ENCODE data around the gene CASK. TPM values are rescaled to one million over a fixed set of nuclear protein-coding genes. Genes with fewer than 3 reads are reported as not detected.

The CASK gene
- total RNA-seq, 1 experiment from 2014 or later, result 33.5 TPM

GRCh38 chrX:41963348-41963747, 40.0 kb upstream of the CASK start:
- intact Hi-C loops (cut with micrococcal nuclease; ENCODE audit: unreplicated experiment) (no loop called here), in situ Hi-C loops (cut with HindIII; ENCODE audit: low pct_unique_long_range_greater_than_20kb, low sequenced_read_pairs) (no loop called here)
- no peak overlapping the region for H3K4me3 ChIP-seq (ENCODE audit: low read depth in 2 of 2, low read length in 2 of 2)
- no peak for ATAC-seq
- H3K9me3 ChIP-seq (ENCODE audit: control insufficient read depth, insufficient read depth, low read depth, low read length), result no peaks in the 10 kb centered on the region
- H3K36me3 ChIP-seq (ENCODE audit: control insufficient read depth, insufficient read depth, low read length), result no peaks in the 10 kb centered on the region
- DNase-seq (ENCODE audit: low read depth, low spot score), result no peak
- TF ChIP-seq POLR2AphosphoS5 (IDR thresholded peaks at IDR 0.05; ENCODE audit: low read depth, low read length), result no peak
- no peak for TF ChIP-seq CTCF (IDR thresholded peaks at IDR 0.05)
- TF ChIP-seq REST (IDR thresholded peaks at IDR 0.05; ENCODE audit: insufficient read depth in 1 of 2, low read depth in 2 of 2, low read length in 1 of 2), result no peak
- TF ChIP-seq TCF7L2 (IDR thresholded peaks at IDR 0.05; ENCODE audit: low read depth, low read length), result no peak
- TF ChIP-seq SIN3A (IDR thresholded peaks at IDR 0.05; ENCODE audit: borderline replicate concordance, insufficient read depth, low read depth, low read length), result no peak
- H3K27me3 ChIP-seq (ENCODE audit: control insufficient read depth, insufficient read depth, low read length), result no peaks in the 10 kb centered on the region
- no TSS peak for BruUV-seq (replicated peaks)
- ChIA-PET POLR2A (no interaction called here), CTCF (no interaction called here)
- H3K27ac ChIP-seq (ENCODE audit: low read length), result no peak overlapping the region
- no peaks in the 10 kb centered on the region for H3K4me1 ChIP-seq (ENCODE audit: control insufficient read depth, insufficient read depth, low read length)

GRCh38 chrX:41960142-41960541, 36.8 kb upstream of the CASK start:
- ChIA-PET POLR2A (no interaction called here), CTCF (no interaction called here)
- no peak overlapping the region for H3K4me3 ChIP-seq (ENCODE audit: low read depth in 2 of 2, low read length in 2 of 2)
- H3K9me3 ChIP-seq (ENCODE audit: control insufficient read depth, insufficient read depth, low read depth, low read length), result no peaks in the 10 kb centered on the region
- no TSS peak for BruUV-seq (replicated peaks)
- no peak for TF ChIP-seq SIN3A (IDR thresholded peaks at IDR 0.05; ENCODE audit: borderline replicate concordance, insufficient read depth, low read depth, low read length)
- no peak for TF ChIP-seq CTCF (IDR thresholded peaks at IDR 0.05)
- TF ChIP-seq REST (IDR thresholded peaks at IDR 0.05; ENCODE audit: insufficient read depth in 1 of 2, low read depth in 2 of 2, low read length in 1 of 2), result no peak
- TF ChIP-seq TCF7L2 (IDR thresholded peaks at IDR 0.05; ENCODE audit: low read depth, low read length), result no peak
- no peak for TF ChIP-seq POLR2AphosphoS5 (IDR thresholded peaks at IDR 0.05; ENCODE audit: low read depth, low read length)
- DNase-seq (ENCODE audit: low read depth, low spot score), result no peak
- intact Hi-C loops (cut with micrococcal nuclease; ENCODE audit: unreplicated experiment), result no loop called here
- in situ Hi-C loops (cut with HindIII; ENCODE audit: low pct_unique_long_range_greater_than_20kb, low sequenced_read_pairs), result no loop called here
- no peak overlapping the region for H3K27ac ChIP-seq (ENCODE audit: low read length)
- H3K4me1 ChIP-seq (ENCODE audit: control insufficient read depth, insufficient read depth, low read length), result no peaks in the 10 kb centered on the region
- no peaks in the 10 kb centered on the region for H3K27me3 ChIP-seq (ENCODE audit: control insufficient read depth, insufficient read depth, low read length)
- no peak for ATAC-seq
- no peaks in the 10 kb centered on the region for H3K36me3 ChIP-seq (ENCODE audit: control insufficient read depth, insufficient read depth, low read length)

All from Panc1 (cell line).